ENCODE data around the gene OOEP.

OOEP gene

GRCh38 chr6:73364121-73364520, 5.6 kb downstream of the OOEP start:
- DNase-seq = no peak

GRCh38 chr6:73363537-73363875, 6.2 kb downstream of the OOEP start:
- no peak for DNase-seq

- no peak for DNase-seq
These were observed 6.7 kb downstream of the OOEP start for GRCh38 chr6:73362869-73363536.

- no peak for DNase-seq
These were observed 7.3 kb downstream of the OOEP start, which contains the start of gene KHDC3L for GRCh38 chr6:73362358-73362757. Gene KHDC3L (plus strand): TSS chr6:73362658. CDS start chr6:73362730, 72 bp downstream.

GRCh38 chr6:73353636-73354593, 15.8 kb downstream of the OOEP start, which contains the start of gene DPPA5:
Gene DPPA5 (minus strand): TSS chr6:73354276. CDS start chr6:73354225, 51 bp downstream.
- DNase-seq = no peak

- no peak for DNase-seq
These were observed 20.4 kb downstream of the OOEP start for GRCh38 chr6:73349311-73349710.

- DNase-seq = no peak
These were observed 21.0 kb downstream of the OOEP start for GRCh38 chr6:73348550-73349204.

GRCh38 chr6:73343164-73343563, 26.5 kb downstream of the OOEP start:
- DNase-seq = no peak

GRCh38 chr6:73342174-73342573, 27.5 kb downstream of the OOEP start:
- no peak for DNase-seq

- DNase-seq = no peak
These were observed 28.4 kb downstream of the OOEP start for GRCh38 chr6:73341335-73341734.

GRCh38 chr6:73340048-73340447, 29.6 kb downstream of the OOEP start:
- DNase-seq = no peak

- no peak for DNase-seq
These were observed 30.4 kb downstream of the OOEP start for GRCh38 chr6:73339340-73339739.

- DNase-seq = no peak
These were observed 40.5 kb downstream of the OOEP start for GRCh38 chr6:73329201-73329600.

GRCh38 chr6:73328790-73329189, 40.9 kb downstream of the OOEP start:
- no peak for DNase-seq

GRCh38 chr6:73325656-73326055, 44.0 kb downstream of the OOEP start:
- DNase-seq = no peak

GRCh38 chr6:73323323-73323722, 46.4 kb downstream of the OOEP start:
- DNase-seq = no peak
